Amygdala (tissue), 56 donors: ENCODE data around the gene COL3A1.

Experiments used
- DNase-seq, 56 donors: peaks; one replicate each; lab custom pipeline; 2025; lab: John Stamatoyannopoulos, UW

Gene COL3A1

DNA sequence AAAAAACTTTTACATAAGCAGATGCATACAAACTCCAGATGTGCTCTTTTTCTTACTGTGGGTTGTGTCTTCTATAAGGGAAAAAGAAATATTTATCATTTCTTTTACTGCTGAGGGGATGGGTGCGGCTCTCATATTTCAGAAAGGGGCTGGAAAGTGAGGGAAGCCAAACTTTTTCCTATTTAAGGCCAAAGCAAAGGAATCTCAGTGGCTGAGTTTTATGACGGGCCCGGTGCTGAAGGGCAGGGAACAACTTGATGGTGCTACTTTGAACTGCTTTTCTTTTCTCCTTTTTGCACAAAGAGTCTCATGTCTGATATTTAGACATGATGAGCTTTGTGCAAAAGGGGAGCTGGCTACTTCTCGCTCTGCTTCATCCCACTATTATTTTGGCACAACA, at the start of gene COL3A1:
TSS of gene COL3A1 (plus strand) at position 210 of the 400 bp plus-strand sequence. CDS start at position 327, 117 bp downstream.
- DNase-seq: no peak

DNA sequence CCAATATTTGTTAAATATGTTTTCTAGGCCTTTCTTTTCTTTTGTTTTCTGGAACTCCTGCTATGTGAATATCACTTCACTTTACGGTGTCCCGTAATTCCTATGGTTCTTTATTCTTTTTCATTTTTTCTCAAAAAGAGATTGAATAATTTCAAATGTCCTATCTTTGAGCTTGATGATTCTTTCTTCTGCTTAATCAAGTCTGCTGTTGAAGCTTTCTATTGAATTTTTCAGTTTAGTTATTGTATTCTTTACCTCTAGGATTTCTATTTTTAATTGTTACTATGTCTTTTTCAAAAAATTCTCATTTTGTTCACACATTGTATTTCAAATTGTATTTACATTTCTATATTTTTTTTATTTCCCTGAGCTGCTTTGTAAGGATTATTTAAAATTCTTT, 45.5 kb upstream of the COL3A1 start:
- DNase-seq: no peak

GRCh38 chr2:188931361-188931760, 42.8 kb upstream of the COL3A1 start:
- DNase-seq: no peak

DNA sequence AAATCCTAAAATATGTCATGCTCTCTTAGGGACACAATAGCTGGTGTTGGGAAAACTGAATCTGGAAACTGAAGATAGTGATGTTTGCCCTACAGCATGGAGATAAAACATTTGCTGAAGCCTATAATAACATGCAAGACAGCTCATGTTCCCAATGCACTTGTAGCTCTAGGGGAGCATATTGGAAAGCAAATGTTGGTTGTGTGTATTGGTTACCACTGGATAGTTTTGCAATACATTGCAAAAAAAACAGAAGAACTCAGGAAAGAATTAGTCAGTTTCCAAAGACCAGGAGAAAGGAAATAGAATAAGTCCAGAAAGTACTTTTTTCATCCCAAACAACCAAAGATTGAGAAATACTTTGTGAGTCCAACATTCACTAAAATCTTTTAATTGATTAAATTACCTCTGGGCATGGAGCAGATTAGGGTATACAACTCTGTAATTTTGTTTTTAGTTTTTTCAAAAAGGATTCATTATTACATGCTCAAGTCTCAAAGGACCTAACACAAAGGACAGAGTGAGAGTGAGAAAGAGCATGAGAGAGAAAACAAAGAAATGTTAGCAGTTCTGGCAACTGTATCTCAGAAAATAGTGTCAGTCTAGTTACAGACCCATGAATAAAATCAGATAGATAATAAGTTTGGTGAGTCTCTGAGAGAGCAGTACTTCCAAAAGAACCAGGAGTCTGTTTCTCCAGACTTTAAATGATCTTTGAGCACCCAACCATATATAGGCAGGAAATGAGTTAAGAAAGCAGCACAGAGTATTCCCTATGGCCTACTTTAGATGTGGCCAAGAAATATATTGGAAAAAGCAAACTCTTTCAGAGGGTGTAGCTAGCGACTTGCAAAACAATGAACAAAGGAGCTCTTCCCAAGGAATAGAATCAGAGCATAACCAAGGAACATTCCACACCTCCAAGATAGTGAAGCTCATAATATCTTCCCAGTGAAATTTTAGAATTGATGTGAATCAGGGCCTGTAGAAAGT, 36.6 kb upstream of the COL3A1 start:
- DNase-seq: no peak

DNA sequence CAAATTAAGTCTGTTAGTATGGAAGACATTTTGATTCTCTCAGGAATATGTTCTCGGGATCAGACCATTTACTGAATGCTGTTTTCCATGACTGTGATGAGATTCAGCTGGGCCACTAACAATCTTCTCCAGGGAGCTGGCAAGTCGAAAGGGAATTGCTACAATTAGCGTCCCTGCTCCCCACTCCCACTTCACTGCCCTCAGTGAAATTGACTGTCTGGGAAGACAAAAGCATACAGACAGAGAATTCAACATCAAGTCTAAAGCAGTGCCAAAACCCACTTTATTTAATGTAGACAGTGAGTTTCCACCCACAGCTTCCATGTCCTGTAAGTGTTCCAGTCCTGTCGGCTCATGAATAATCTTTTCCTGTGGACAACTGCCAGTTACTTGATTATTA, 34.0 kb upstream of the COL3A1 start:
- DNase-seq: no peak

- no peak for DNase-seq
Observed at GRCh38 chr2:188944442-188944841, 29.7 kb upstream of the COL3A1 start.

DNA sequence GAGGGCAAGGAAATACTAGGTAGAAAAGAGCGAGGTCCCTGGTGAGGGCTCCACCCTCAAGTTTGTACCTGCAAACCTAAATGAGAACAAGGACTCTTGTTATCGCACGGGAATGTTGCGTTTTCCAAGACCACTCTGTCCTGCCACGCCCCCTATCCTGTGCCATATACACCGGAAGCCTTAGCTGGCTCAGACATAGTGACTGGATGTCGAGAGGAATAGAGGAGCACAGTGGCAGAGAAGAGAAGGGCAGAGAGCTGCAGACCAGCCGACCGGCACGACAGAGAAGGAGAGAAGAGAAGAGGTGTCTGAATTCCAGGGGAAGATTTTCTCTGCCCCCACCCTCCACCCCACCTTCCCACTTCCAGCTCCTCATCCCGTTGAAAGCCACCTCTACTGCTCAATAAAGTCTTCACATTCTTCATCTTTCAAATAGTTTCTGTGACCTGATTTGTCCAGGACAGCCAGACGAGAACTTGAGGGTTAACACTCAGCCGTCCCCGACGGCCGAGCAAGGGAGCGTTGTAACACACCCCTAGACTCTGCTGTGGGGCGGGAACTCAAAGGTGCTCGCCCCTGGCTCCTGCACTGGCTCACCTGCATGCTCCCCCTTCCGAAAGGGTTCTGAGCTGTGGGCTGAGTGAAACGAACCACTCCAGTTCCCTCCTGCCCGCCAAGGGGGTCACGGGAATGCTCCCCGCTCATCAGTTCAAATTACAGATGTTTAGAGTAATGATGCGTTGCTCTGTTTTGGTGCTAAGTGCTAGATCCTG, 24.9 kb upstream of the COL3A1 start:
- DNase-seq: no peak

GRCh38 chr2:188952901-188953300, 21.3 kb upstream of the COL3A1 start:
- DNase-seq: no peak

DNA sequence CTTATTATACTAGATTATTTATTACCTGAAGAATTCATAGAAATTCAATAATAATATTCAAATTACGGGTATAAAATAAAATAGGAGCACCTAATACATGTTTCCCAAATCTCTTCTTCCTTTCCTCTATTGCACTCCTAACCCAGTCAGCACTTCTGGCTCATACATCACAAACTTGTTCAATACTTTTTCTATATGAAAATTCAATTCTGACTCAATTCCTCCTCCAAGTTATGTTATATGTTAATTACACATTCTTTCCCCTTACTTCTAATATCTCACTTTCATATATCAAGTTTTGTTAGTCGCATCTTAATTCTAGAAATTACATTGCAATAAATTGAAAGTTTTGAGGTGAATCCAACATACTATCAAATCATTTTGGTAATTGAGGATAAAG, 17.9 kb upstream of the COL3A1 start:
- no peak for DNase-seq

- DNase-seq: no peak
Observed at GRCh38 chr2:188956961-188957360, 17.2 kb upstream of the COL3A1 start.

DNA sequence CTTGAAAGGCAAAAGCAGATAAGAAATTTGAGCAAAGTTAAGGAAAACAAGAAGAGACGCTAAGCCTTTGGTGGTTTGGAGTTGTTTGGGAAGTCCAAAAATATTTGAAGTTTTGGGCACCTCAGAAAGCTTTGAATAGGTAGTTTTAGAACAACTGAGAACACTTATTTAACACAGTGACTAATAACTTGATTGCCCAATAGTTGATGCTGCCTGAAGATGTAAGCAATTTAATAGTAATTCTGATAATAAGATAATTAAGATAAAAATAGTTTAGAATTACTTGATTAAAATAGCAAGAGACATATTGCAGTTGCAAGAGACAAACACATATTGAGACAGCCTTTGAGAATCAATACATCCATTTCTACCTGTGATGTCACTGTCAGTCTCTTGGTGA, 16.5 kb upstream of the COL3A1 start:
- no peak for DNase-seq

- no peak for DNase-seq
Observed at GRCh38 chr2:188963741-188964140, 10.4 kb upstream of the COL3A1 start.

- DNase-seq: no peak
Observed at GRCh38 chr2:188964976-188965546, 9.1 kb upstream of the COL3A1 start.

DNA sequence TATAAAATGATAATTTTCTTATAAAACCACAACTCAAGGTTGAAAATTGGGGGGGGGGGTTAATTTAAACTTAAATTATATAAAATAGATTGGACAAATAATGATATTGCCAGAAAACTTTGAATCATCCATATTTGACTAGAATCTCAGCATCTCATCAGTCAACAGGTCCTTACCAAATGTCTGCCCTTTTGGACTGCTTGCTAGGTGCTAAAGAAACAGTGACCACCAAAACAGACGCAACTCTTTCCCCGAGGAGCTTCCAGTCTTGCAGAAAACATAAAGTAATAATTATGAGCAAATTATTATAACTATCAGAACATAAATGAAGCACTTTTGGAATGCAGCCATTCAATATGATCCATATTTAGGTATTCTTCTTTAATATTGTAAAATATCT, 8.6 kb upstream of the COL3A1 start:
- DNase-seq: no peak

GRCh38 chr2:188966079-188966571, 8.0 kb upstream of the COL3A1 start:
- no peak for DNase-seq

DNA sequence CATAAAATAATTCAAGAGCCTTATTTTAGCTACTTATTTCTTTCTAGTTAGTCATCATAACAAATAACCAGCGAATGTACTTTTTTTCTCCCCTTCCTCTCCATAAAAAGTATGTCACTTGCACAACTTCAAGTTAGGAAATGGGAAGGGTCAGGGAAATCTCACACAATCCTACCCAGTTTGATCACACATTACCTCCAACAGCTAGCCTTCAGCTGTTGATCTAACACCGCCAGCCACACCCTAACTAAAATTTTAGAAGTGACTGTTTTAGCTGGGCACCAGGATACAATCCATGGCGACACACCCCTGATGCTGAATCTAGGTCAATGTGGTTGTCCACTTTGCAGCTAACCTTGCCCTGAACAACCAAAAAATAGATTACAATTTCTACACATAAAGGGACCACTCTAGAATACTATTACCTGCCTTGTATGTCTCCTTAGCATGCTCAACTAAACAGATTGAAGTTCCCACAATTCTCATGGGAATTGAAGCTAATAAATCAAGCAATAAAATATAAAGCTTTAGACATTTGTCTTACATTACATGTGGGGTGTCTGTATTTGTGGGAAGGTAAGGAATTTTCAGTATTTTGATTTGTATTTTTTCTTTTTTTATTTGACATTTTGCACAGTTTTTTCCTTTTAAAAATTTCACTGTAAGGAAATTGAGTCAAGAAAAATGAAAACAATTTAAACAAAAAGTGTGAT, 7.3 kb upstream of the COL3A1 start:
- DNase-seq: no peak

DNA sequence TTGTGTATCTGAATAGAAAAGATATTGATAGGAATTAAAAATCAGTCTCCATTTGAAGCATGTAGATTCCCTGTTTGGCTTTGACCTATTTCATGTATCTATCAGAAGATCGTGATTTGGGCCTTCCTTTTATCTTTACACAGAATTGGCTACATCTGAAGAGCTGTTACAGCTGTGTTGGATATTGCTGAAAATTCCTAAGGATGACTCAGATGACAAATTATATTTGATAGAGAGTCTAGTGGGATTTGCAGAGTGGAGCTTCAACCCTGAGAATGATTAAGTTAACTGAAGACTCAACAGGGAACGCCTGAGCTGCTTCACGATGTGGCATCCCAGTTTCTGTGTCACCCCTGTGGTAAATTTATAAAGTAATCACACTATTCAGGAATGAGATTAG, 4.9 kb upstream of the COL3A1 start:
- no peak for DNase-seq

DNA sequence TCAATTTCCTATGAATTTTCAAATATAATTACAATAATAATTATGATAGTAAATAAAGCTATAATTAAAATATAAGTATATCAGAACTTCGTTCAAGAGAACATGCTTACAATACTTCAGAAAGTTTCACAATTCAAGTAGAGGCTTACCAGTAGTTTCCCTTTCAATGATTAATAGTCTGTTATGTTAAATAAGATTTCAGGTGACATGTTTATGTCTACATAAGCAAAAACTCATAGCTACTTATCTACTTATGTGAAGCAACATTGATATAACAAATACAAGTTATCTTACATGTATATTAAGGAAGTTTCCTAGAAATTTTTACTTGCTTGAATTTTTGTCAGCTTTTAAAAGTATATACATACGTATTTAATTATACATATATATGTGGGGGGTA, 4.5 kb upstream of the COL3A1 start:
- no peak for DNase-seq

GRCh38 chr2:188970211-188970610, 4.0 kb upstream of the COL3A1 start:
- no peak for DNase-seq

DNA sequence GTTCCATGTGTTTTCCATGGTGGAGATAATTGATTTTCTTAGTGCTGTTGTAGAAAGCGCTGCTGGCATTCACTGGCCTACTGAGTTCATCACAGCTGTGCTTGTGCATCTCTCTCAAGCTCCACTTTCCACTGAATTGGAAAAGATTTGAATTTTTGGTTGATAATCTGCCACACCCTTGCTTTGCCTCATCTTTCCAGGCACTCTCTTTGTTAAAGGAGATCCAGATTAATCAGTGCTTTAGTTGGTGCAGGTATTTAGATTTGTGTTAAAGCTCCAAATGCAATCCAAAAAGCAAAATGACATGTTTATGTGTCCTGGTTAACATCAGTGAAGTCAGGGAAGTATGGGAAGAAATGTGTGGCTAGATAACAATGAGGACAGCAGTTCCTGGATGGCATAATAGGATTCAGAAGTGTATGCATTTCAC, 2.7 kb upstream of the COL3A1 start:
- no peak for DNase-seq
